ENCODE data around the gene NEUROG3. TPM values are rescaled to one million over a fixed set of nuclear protein-coding genes. Genes with fewer than 3 reads are reported as not detected.

The NEUROG3 gene
- total RNA-seq, 1 donor from 2014 or later = not detected

- H3K27me3 Mint-ChIP-seq (ENCODE audit: low read depth) = peaks cover 77% of the 10 kb centered on the region
Observed at GRCh38 chr10:69577268-69578232, 4.3 kb upstream of the NEUROG3 start.

GRCh38 chr10:69576334-69577011 is 3.3 kb upstream of the NEUROG3 start:
- no peak for DNase-seq (ENCODE audit: low spot score)
- no peaks in the 10 kb centered on the region for H3K36me3 Mint-ChIP-seq (ENCODE audit: low read depth)
- peaks cover 82% of the 10 kb centered on the region for H3K27me3 Mint-ChIP-seq (ENCODE audit: low read depth)
- no peak for TF ChIP-seq CTCF (IDR thresholded peaks at IDR 0.05)
- H3K9me3 Mint-ChIP-seq (ENCODE audit: low read depth) = no peaks in the 10 kb centered on the region
- H3K4me1 Mint-ChIP-seq (ENCODE audit: low read depth) = peaks cover 18% of the 10 kb centered on the region
- no peak overlapping the region for H3K27ac Mint-ChIP-seq (ENCODE audit: unreplicated experiment)
- H3K4me3 Mint-ChIP-seq (ENCODE audit: unreplicated experiment) = no peak overlapping the region

More at GRCh38 chr10:69577268-69578232, 4.3 kb upstream of the NEUROG3 start:
- Mint-ChIP-seq H3K9me3 (ENCODE audit: low read depth) (no peaks in the 10 kb centered on the region), H3K4me1 (ENCODE audit: low read depth) (peaks cover 14% of the 10 kb centered on the region), H3K36me3 (ENCODE audit: low read depth) (no peaks in the 10 kb centered on the region), H3K4me3 (ENCODE audit: unreplicated experiment) (no peak overlapping the region), H3K27ac (ENCODE audit: unreplicated experiment) (no peak overlapping the region)
- DNase-seq (ENCODE audit: low spot score) = no peak
- TF ChIP-seq CTCF (IDR thresholded peaks at IDR 0.05) = no peak

- Mint-ChIP-seq H3K27ac (ENCODE audit: unreplicated experiment) (no peak overlapping the region), H3K9me3 (ENCODE audit: low read depth) (no peaks in the 10 kb centered on the region), H3K4me1 (ENCODE audit: low read depth) (peaks cover 18% of the 10 kb centered on the region), H3K27me3 (ENCODE audit: low read depth) (peaks cover 82% of the 10 kb centered on the region), H3K36me3 (ENCODE audit: low read depth) (no peaks in the 10 kb centered on the region), H3K4me3 (ENCODE audit: unreplicated experiment) (no peak overlapping the region)
- DNase-seq (ENCODE audit: low spot score) = no peak
- no peak for TF ChIP-seq CTCF (IDR thresholded peaks at IDR 0.05)
Observed at GRCh38 chr10:69575164-69575722, 2.0 kb upstream of the NEUROG3 start.

GRCh38 chr10:69574571-69574978 is 1.4 kb upstream of the NEUROG3 start:
- no peak for TF ChIP-seq CTCF (IDR thresholded peaks at IDR 0.05)
- DNase-seq (ENCODE audit: low spot score) = no peak
- H3K27ac Mint-ChIP-seq (ENCODE audit: unreplicated experiment) = no peak overlapping the region
- no peaks in the 10 kb centered on the region for H3K9me3 Mint-ChIP-seq (ENCODE audit: low read depth)
- peaks cover 82% of the 10 kb centered on the region for H3K27me3 Mint-ChIP-seq (ENCODE audit: low read depth)
- peaks cover 18% of the 10 kb centered on the region for H3K4me1 Mint-ChIP-seq (ENCODE audit: low read depth)
- H3K36me3 Mint-ChIP-seq (ENCODE audit: low read depth) = no peaks in the 10 kb centered on the region
- H3K4me3 Mint-ChIP-seq (ENCODE audit: unreplicated experiment) = peak overlapping the region; percentile 40

All from chondrocyte (in vitro differentiated cells).